Epidermal melanocyte (primary cell): ENCODE results near the gene THOC2.
"Not testable (repeated sequence)": the region's sequence is repeated elsewhere in the genome, so short reads cannot be mapped to it uniquely, and the experiment has no call there.

Experiments used
- DNase-seq: peaks from one replicate; pipeline ENCODE4 v3.0.0; 2011; ENCODE audit warnings: low spot score; ENCODE audit not compliant: insufficient read length

The THOC2 gene

DNA sequence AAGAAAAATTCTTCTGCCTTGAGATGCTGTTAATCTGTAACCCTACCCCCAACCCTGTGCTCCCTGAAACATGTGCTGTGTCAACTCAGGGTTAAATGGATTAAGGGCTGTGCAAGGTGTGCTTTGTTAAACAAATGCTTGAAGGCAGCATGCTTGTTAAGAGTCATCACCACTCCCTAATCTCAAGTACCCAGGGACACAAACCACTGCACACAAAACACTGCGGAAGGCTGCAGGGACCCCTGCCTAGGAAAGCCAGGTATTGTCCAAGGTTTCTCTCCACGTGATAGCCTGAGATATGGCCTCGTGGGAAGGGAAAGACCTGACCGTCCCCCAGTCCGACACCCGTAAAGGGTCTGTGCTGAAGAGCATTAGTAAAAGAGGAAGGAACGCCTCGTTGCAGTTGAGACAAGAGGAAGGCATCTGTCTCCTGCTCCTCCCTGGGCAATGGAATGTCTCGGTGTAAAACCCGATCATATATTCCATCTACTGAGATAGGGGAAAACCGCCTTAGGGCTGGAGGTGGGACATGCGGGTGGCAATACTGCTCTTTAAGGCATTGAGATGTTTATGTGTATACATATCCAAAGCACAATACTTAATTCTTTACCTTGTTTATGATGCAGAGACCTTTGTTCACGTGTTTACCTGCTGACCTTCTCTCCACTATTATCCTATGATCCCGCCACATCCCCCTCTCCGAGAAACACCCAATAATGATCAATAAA is 53.0 kb downstream of the THOC2 start:
- not testable (repeated sequence) for DNase-seq

- no peak for DNase-seq
Measured at GRCh38 chrX:123675154-123675553, 57.7 kb downstream of the THOC2 start.

GRCh38 chrX:123673813-123674212 is 59.0 kb downstream of the THOC2 start:
- DNase-seq, result no peak

GRCh38 chrX:123665197-123665596 is 67.7 kb downstream of the THOC2 start:
- DNase-seq, result no peak

GRCh38 chrX:123664467-123665167 is 68.2 kb downstream of the THOC2 start:
- DNase-seq, result not testable (repeated sequence)

GRCh38 chrX:123663720-123664119 is 69.1 kb downstream of the THOC2 start:
- not testable (repeated sequence) for DNase-seq

DNA sequence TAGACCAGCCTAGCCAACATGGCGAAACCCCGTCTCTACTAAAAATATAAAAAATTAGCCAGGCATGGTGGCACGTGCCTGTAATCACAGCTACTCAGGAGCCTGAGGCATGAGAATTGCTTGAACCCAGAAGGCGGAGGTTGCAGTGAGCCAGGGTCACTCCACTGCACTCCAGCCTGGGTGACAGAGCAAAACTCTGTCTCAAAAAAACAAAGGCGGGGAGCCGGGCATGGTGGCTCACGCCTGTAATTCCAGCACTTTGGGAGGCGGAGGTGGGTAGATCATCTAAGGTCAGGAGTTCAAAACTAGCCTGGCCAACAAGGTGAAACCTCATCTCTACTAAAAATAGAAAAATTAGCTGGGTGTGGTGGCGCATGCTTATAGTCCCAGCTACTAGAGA is 76.3 kb downstream of the THOC2 start:
- DNase-seq, result not testable (repeated sequence)

- not testable (repeated sequence) for DNase-seq
Measured at GRCh38 chrX:123648811-123649181, 84.1 kb downstream of the THOC2 start.

- DNase-seq, result no peak
Measured at GRCh38 chrX:123648028-123648810, 84.6 kb downstream of the THOC2 start.

GRCh38 chrX:123647244-123647643 is 85.6 kb downstream of the THOC2 start:
- DNase-seq, result no peak

GRCh38 chrX:123629502-123629901 is 103.3 kb downstream of the THOC2 start:
- no peak for DNase-seq

GRCh38 chrX:123626962-123627361 is 105.9 kb downstream of the THOC2 start:
- no peak for DNase-seq

DNA sequence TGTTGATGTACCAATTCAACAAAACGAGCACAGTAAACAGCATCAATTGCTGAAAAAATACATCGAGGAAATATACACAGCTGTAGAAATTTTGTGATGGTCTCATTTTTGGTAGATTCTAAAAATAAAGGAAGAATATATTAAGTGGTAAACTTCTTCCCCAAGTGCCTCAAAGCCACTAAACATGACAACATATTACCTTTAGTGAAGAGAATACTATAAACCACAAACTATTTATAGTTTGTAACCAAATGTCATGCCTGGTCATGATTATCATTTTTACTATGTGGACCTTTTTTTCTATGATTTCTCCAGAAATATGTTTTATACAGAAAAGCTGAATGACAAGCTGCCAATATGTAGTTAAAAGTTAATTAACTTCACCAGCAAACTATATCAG is 106.9 kb downstream of the THOC2 start:
- no peak for DNase-seq

- DNase-seq, result no peak
Measured at GRCh38 chrX:123625477-123625876, 107.4 kb downstream of the THOC2 start.

DNA sequence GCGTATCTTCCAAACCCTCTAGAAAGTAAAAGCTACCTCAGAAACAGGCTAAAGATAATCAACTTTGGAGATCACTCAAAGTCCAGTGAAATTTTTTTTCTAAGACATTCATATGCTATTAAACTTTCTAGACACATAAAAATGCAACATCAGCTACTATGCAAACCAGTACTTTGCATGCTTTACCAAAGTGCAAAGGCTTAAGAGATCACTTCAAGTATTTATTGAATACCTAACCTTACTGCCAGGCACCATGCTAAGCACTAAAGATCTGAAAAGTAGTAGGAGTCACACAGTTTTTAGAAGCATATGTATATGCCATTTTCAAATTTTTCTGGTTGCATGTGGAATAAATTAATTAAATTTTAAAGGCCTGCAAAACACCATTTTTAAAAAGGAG is 115.8 kb downstream of the THOC2 start:
- no peak for DNase-seq

DNA sequence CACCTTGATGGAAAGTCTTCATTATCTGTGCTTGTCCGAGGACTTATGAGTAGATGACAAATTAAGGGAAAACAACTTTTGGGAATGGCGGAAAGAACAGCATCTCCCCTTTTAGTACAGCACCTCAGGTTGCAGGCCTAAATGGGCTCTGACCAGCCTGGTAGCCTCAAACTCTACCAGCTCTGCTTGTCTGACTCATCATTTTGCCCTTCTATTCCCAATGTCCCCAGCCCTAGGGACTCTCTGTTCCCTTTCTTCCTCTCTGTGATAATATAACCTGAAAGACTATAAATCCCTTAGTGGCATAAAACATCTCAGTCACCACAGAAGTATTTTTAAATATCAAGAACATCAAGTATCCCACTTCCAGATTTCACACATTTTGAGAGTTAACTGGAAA is 121.9 kb downstream of the THOC2 start:
- no peak for DNase-seq

DNA sequence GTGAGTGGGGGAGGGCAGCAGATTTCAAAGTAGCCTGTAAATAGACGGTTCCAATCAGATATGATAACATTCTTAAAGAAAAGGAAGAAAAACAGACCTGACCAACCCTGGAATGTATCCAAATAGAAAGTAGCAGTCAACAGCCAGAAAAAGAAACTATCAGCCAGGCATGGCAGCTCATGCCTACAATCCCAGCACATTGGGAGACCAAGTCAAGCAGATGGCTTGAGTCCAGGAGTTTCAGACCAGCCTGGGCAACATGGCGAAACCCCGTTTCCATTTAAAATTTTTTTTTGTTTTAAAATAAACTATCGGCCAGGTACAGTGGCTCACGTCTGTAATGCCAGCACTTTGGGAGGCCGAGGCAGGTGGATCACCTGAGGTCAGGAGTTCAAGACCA is 125.0 kb downstream of the THOC2 start:
- DNase-seq, result no peak

- no peak for DNase-seq
Measured at GRCh38 chrX:123607270-123607669, 125.6 kb downstream of the THOC2 start.

DNA sequence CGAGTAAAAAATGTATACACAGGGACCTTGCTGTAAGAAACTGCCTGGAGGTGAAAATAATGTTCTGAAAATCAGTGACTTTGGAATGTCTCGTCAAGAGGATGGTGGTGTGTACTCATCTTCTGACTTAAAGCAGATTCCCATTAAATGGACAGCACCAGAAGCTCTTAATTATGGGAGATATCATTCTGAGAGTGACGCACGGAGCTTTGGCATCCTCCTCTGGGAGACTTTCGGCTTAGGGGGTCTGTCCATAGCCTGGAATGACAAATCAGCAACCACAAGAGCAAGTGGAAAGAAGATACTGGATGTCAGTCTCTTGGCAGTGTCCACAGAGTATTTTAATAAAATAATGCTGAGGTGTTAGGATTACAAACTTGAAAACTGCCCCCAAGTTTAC is 129.4 kb downstream of the THOC2 start:
- no peak for DNase-seq

DNA sequence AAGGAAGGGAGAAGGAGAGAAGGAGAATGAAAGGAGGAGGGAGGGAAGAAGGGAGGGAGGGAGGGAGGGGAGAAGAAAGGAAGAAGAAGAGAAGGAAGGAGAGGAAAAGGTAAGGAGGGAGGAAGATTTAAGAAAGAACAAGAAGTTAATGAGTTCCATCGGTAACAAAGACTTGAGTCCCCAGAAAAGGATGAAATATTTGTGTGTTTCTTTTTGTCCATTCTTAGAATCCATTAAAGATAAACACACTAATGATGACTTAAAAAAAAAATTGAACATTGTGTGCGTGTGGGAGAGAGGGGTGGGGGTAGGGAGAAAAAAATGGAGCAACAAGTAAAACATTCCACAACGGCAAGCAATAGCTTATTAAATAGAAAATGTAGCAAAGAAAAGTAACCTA is 131.4 kb downstream of the THOC2 start:
- no peak for DNase-seq

GRCh38 chrX:123600181-123600580 is 132.7 kb downstream of the THOC2 start:
- DNase-seq, result no peak

DNA sequence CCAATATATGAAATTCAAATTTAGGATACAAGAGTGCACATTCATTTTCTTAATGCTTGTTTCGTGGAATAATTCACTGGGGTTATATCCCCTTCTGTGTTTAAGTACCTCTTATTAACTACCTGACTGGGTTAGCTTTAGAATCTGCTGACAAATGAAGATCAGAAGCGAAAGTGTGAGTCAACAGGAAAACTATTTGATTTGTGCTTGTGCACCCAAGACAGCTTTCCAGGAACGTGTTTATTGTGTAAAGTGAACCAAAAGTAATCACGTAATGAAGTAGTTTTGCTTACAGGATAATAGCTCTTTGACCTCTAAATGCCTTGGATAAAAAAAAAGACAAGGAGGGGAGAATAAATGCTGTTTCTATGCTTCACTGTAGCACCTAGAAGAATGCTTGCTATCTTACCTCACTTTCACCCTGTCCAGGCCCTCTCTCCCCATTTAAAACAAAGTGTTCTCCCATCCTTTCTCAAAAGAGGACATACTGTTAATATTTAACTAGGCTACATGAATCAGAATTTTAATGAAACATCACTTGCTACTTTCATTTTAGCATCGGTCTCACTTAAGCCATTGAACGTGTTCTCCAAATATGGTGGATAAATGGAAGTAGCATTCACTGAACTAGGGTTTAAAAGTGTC is 141.9 kb downstream of the THOC2 start:
- no peak for DNase-seq
